MCF 10A (cell line): ENCODE data around the gene IFNE. TPM values are rescaled to one million over a fixed set of nuclear protein-coding genes. Genes with fewer than 3 reads are reported as not detected.
"Not testable (repeated sequence)": the region's sequence is repeated elsewhere in the genome, so short reads cannot be mapped to it uniquely, and the experiment has no call there.

Experiments
- BruUV-seq: library from RNA; stranded (reverse); fragments of 400-500 nt; replicated peaks from 2 replicates; lab custom pipeline; 2021; lab: Mats Ljungman, UMichigan
- CTCF ChIA-PET: fragments of 300-600 bp; sonication (Branson Sonifier 250); formaldehyde crosslinking; extraction: SDS; loops from one replicate; lab custom pipeline; 2021; ENCODE audit warnings: antibody characterized with exemption, inconsistent platforms; lab: Yijun Ruan, JAX
- POLR2A ChIA-PET: fragments of 300-600, 350-650 bp; sonication (Branson Sonifier 250); formaldehyde crosslinking; extraction: SDS; loops from one replicate; lab custom pipeline; 2020; ENCODE audit warnings: antibody characterized with exemption, inconsistent platforms; lab: Yijun Ruan, JAX
- DNase-seq: peaks from one replicate; pipeline ENCODE4 v3.0.0-alpha.2; 2018; ENCODE audit not compliant: unreplicated experiment
- H3K27ac Mint-ChIP-seq: one replicate; pipeline ENCODE4 v1.8.0; 2022; ENCODE audit warnings: mild to moderate bottlenecking, low read depth, mixed read lengths; ENCODE audit not compliant: unreplicated experiment
- H3K27me3 Mint-ChIP-seq: one replicate; pipeline ENCODE4 v1.8.0; 2022; ENCODE audit warnings: mixed read lengths; ENCODE audit not compliant: insufficient read depth, unreplicated experiment
- H3K36me3 Mint-ChIP-seq: one replicate; pipeline ENCODE4 v1.8.0; 2022; ENCODE audit warnings: mild to moderate bottlenecking, moderate library complexity, mixed read lengths; ENCODE audit not compliant: insufficient read depth, unreplicated experiment
- H3K4me1 Mint-ChIP-seq: one replicate; pipeline ENCODE4 v1.8.0; 2022; ENCODE audit warnings: mixed read lengths; ENCODE audit not compliant: insufficient read depth, unreplicated experiment
- H3K4me3 Mint-ChIP-seq: one replicate; pipeline ENCODE4 v1.8.0; 2022; ENCODE audit warnings: mild to moderate bottlenecking, moderate library complexity, mixed read lengths; ENCODE audit not compliant: unreplicated experiment
- H3K9me3 Mint-ChIP-seq: one replicate; pipeline ENCODE4 v1.8.0; 2022; ENCODE audit warnings: mixed read lengths; ENCODE audit not compliant: unreplicated experiment
- intact Hi-C: fragments of 100-400 bp; cut with micrococcal nuclease; formaldehyde crosslinking; loops from 2 replicates; pipeline ENCODE4 v1.14.1; 2022
- total RNA-seq: library from RNA; stranded (reverse); gene quantifications from 2 replicates; pipeline ENCODE4 v1.2.3, GENCODE V29; 2022
- TF ChIP-seq, protein P1 (sequence below): fragments of 200-600 bp; IDR thresholded peaks from one replicate; pipeline ENCODE4 v1.8.0; 2022; ENCODE audit warnings: antibody characterized with exemption, mild to moderate bottlenecking; ENCODE audit not compliant: unreplicated experiment

IFNE gene
- total RNA-seq, 1 experiment from 2014 or later: 2.4 TPM

DNA sequence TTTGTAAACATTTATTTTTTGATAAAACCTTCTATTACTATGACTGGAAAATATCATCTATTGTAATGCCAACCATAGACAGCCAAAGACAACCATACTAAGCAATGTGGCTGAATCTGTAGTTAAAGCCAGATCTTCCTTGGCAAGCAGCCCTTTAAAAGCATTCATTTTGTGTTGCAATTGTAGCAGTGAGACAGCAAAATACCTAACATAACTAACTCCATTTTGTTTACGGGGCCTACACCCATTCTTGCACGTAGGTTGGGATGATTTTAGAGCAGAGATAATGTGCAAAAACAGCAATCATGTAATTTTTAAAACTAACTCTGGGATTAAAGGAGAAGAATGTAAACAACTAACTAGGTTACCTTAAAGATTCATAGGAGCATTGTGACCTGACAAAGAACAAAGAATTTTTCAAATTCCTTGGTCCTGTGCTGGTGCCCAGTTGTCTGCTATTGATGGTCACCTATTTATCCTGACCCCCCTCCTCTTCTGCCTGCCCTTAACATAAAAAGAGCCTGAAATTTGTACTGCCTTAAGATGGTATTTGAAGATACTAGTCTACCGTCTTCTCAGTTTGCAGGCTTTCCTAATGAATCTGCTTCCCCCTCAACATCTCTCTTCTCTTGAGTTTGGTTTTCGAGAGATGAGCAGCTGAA lies 31.2 kb downstream of the IFNE start:
- H3K4me1 Mint-ChIP-seq: no peaks in the 10 kb centered on the region
- H3K27me3 Mint-ChIP-seq: no peaks in the 10 kb centered on the region
- no TSS peak for BruUV-seq
- TF ChIP-seq, protein P1, sequence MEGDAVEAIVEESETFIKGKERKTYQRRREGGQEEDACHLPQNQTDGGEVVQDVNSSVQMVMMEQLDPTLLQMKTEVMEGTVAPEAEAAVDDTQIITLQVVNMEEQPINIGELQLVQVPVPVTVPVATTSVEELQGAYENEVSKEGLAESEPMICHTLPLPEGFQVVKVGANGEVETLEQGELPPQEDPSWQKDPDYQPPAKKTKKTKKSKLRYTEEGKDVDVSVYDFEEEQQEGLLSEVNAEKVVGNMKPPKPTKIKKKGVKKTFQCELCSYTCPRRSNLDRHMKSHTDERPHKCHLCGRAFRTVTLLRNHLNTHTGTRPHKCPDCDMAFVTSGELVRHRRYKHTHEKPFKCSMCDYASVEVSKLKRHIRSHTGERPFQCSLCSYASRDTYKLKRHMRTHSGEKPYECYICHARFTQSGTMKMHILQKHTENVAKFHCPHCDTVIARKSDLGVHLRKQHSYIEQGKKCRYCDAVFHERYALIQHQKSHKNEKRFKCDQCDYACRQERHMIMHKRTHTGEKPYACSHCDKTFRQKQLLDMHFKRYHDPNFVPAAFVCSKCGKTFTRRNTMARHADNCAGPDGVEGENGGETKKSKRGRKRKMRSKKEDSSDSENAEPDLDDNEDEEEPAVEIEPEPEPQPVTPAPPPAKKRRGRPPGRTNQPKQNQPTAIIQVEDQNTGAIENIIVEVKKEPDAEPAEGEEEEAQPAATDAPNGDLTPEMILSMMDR: no peak
- no peaks in the 10 kb centered on the region for H3K9me3 Mint-ChIP-seq
- no peak overlapping the region for H3K27ac Mint-ChIP-seq
- H3K4me3 Mint-ChIP-seq: no peak overlapping the region
- intact Hi-C loops: loop anchor here (10.0 kb wide), 2 partner anchors 126 to 196 kb away; no protein-coding TSS in a partner anchor
- POLR2A ChIA-PET: no interaction called here
- DNase-seq: no peak
- peaks cover 6% of the 10 kb centered on the region for H3K36me3 Mint-ChIP-seq
- CTCF ChIA-PET: interaction anchor here (0.6 kb wide), 1 partner anchor 79 kb away, joined by 3 read pairs; no protein-coding TSS in a partner anchor

DNA sequence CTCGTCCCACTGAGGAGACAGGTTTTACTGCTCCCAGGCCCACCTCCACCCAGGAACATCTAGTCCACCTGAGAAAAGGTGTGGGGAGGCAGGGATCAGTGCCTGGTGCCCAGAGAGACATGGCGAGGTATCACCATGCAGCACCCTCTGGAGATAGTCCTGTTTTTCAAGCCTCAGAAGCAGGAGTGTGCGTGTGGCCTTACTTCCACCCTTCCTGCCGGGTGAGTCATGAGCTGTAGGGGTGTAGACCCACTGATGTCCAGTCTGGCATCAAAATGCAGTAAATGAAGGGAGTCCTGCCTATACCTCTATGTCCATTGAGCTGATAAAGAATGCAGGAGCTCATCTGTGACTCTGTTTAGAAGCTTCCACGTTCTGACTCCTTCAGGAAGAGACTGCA lies 32.8 kb downstream of the IFNE start:
- BruUV-seq, POLR2A ChIA-PET, H3K36me3 Mint-ChIP-seq, H3K27me3 Mint-ChIP-seq, H3K27ac Mint-ChIP-seq, H3K4me1 Mint-ChIP-seq, intact Hi-C loops, H3K4me3 Mint-ChIP-seq, DNase-seq, H3K9me3 Mint-ChIP-seq: not testable (repeated sequence)
- CTCF ChIA-PET: interaction anchor here (0.9 kb wide), 1 partner anchor 17 kb away, joined by 6 read pairs; no protein-coding TSS in a partner anchor

DNA sequence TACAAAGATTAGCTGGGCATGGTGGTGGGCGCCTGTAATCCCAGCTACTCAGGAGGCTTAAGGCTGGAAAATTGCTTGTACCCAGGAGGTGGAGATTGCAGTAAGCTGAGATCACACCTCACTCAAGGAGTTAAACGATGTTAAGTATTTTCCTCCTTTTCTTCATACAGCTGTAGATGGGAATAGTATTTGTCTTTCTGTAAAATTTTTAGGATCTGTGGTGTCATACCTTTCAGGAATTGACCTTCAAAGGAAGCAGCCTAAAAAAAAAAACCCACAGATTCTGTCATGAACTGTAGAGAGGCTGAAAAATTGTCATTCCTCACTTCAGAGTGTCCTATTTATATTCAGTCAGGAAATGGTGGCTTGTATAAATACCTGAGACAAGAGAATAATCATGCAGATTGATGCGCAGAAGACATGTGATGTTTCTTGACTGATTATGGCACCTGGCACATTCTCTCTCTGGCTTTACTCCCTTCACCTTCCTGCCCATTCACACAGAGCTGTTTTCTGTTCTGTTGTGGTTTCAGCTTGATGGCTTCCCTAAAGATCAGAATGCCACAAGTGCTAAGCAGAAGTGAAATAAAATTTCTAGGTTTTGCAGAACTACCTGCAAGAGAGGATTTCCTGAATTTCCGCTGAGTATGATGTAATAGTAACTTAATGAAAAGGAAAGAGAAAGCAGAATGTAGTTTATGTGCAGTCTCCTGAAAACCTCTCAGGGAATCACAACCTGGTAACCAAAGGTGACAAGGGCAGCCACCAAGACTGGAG lies 38.1 kb downstream of the IFNE start:
- no peak overlapping the region for H3K27ac Mint-ChIP-seq
- no peaks in the 10 kb centered on the region for H3K9me3 Mint-ChIP-seq
- H3K4me3 Mint-ChIP-seq: no peak overlapping the region
- no peaks in the 10 kb centered on the region for H3K27me3 Mint-ChIP-seq
- intact Hi-C loops: no loop called here
- DNase-seq: no peak
- H3K36me3 Mint-ChIP-seq: no peaks in the 10 kb centered on the region
- no peaks in the 10 kb centered on the region for H3K4me1 Mint-ChIP-seq
- CTCF ChIA-PET: interaction anchor here (0.6 to 3.8 kb wide), 2 partner anchors 10 to 841 kb away, joined by 3 to 16 read pairs; no protein-coding TSS in a partner anchor
- POLR2A ChIA-PET: no interaction called here
- TF ChIP-seq, protein P1: no peak
- no TSS peak for BruUV-seq

DNA sequence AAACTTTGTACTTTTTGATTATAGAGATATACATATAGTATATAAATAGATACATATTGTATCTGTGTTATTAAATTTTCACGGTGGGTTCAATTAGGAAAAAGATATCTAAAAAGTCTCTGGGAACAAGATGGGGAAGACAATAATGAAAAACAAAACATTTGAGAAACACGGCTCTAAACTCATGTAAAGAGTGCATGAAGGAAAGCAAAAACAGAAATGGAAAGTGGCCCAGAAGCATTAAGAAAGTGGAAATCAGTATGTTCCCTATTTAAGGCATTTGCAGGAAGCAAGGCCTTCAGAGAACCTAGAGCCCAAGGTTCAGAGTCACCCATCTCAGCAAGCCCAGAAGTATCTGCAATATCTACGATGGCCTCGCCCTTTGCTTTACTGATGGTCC lies 42.0 kb downstream of the IFNE start, which contains the start of gene IFNA1:
IFNA1 (plus strand) TSS at position 301 of the 400 bp plus-strand sequence; CDS start at position 370, 69 bp downstream.
- Mint-ChIP-seq H3K4me3 (no peak within 1 kb of the TSS), H3K27me3 (no peaks in the 10 kb centered on the region), H3K27ac (no peak within 1 kb of the TSS), H3K9me3 (no peaks in the 10 kb centered on the region), H3K36me3 (no peaks in the 10 kb centered on the region), H3K4me1 (no peaks in the 10 kb centered on the region)
- TF ChIP-seq, protein P1: no peak
- ChIA-PET CTCF (no interaction called here), POLR2A (no interaction called here)
- DNase-seq: no peak
- no TSS peak for BruUV-seq
- intact Hi-C loops: no loop called here

DNA sequence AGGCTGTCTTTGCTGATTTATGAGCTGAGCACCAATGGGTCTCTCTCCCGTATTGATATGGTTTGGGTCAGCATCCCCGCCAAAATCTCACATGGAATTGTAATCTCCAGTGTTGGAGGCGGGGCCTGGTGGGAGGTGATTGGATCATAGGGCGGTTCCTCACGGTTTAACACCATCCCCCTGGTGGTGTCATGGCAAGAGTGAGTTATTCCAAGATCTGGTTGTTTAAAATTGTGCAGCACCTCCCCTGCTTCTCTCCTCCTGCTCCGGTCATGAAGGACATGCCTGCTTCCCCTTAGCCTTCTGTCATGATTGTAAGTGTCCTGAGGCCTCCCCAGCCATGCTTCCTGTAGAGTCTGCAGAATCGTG lies 47.1 kb downstream of the IFNE start:
- POLR2A ChIA-PET: interaction anchor here (1.4 kb wide), 1 partner anchor 13 kb away, joined by 3 read pairs; no protein-coding TSS in a partner anchor
- BruUV-seq, H3K27me3 Mint-ChIP-seq: not testable (repeated sequence)

More for the DNA sequence above, 47.1 kb downstream of the IFNE start:
- H3K4me3 Mint-ChIP-seq, H3K27ac Mint-ChIP-seq, H3K9me3 Mint-ChIP-seq, DNase-seq, H3K4me1 Mint-ChIP-seq, intact Hi-C loops, H3K36me3 Mint-ChIP-seq: not testable (repeated sequence)
- CTCF ChIA-PET: interaction anchor here (0.5 to 2.3 kb wide), 19 partner anchors 9 to 967 kb away, joined by 3 to 16 read pairs (median 3); no protein-coding TSS in a partner anchor
